Spleen (tissue), 7 donors: ENCODE data around the gene MAP3K10.

ENCODE experiments used
- CTCF ChIP-seq, 11 experiments: fragments of 200-600 bp in 7 of 11; fragments of 450-650 bp in 4 of 11; sonication (generic) in 4 of 11; IDR thresholded peaks in 8 of 11; conservative IDR thresholded peaks in 3 of 11; 1 replicate in 7 of 11; 2 replicates in 4 of 11; pipeline versions ENCODE4 v1.4.0 to v1.8.0; 2016 to 2021; ENCODE audit warnings: antibody characterized with exemption in 11 of 11, inconsistent platforms in 4 of 11, mild to moderate bottlenecking in 1 of 11
- POLR2A ChIP-seq, 3 donors: fragments of 450-650 bp; IDR thresholded peaks; one replicate each; pipeline ENCODE4 v1.5.1; 2017; ENCODE audit warnings: antibody characterized with exemption in 3 of 3, mild to moderate bottlenecking in 1 of 3
- POLR2AphosphoS5 ChIP-seq, 3 donors: sonication (generic); formaldehyde crosslinking; IDR thresholded peaks; one replicate each; pipeline ENCODE4 v1.5.1; 2017; ENCODE audit warnings: antibody characterized with exemption in 3 of 3
- donor health status: DM: no; HTN: no; CAD: no; lungs with moderate emphysema.
- donor health status: DM: no; HTN: no; CAD: no.
- donor health status: DM: no; HTN: no; CAD: no.

GRCh38 chr19:40264314-40265054 lies 73.3 kb downstream of the MAP3K10 start:
- TF ChIP-seq CTCF (IDR thresholded peaks at IDR 0.05 in 8 of 11, conservative IDR thresholded peaks at IDR 0.05 in 3 of 11) = no peak
- no peak for TF ChIP-seq POLR2AphosphoS5 (IDR thresholded peaks at IDR 0.05)
- TF ChIP-seq POLR2A (IDR thresholded peaks at IDR 0.05) = no peak
